ENCODE results near the gene COX7A1.

DNA sequence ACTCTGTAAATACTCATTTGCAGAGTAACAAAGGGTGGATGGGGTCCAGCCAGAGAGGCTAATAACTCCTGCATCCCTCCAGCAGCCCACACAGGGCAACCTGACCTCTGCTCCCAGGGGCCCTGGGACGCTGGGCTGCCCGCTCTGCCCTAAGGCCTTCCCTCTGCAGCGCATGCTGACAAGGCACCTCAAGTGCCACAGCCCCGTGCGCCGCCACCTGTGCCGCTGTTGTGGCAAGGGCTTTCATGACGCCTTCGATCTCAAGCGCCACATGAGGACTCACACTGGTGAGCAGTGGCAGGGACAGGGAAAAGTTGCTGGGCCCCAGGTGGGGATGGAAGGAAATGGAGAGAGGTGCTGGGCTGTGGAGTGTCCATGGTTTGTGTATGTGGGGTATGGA, 39.6 kb downstream of the COX7A1 start:
- TF ChIP-seq, protein P1, sequence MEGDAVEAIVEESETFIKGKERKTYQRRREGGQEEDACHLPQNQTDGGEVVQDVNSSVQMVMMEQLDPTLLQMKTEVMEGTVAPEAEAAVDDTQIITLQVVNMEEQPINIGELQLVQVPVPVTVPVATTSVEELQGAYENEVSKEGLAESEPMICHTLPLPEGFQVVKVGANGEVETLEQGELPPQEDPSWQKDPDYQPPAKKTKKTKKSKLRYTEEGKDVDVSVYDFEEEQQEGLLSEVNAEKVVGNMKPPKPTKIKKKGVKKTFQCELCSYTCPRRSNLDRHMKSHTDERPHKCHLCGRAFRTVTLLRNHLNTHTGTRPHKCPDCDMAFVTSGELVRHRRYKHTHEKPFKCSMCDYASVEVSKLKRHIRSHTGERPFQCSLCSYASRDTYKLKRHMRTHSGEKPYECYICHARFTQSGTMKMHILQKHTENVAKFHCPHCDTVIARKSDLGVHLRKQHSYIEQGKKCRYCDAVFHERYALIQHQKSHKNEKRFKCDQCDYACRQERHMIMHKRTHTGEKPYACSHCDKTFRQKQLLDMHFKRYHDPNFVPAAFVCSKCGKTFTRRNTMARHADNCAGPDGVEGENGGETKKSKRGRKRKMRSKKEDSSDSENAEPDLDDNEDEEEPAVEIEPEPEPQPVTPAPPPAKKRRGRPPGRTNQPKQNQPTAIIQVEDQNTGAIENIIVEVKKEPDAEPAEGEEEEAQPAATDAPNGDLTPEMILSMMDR (IDR thresholded peaks at IDR 0.05 in 4 of 5, conservative IDR thresholded peaks at IDR 0.05 in 1 of 5), result no peak
- no peak for TF ChIP-seq POLR2A (IDR thresholded peaks at IDR 0.05)
